Right lobe of liver (tissue), 4 donors: ENCODE results near the gene TCF15.

Experiments
- CTCF ChIP-seq, 4 donors: fragments of 200-600 bp in 3 of 4; fragments of 450-650 bp in 1 of 4; IDR thresholded peaks; one replicate each; pipeline versions ENCODE4 v1.5.1 to v1.8.0; 2016 to 2022; ENCODE audit warnings: antibody characterized with exemption in 4 of 4, mild to moderate bottlenecking in 2 of 4
- POLR2A ChIP-seq: fragments of 450-650 bp; IDR thresholded peaks from one replicate; pipeline ENCODE4 v1.6.1; 2017; ENCODE audit warnings: antibody characterized with exemption, mild to moderate bottlenecking
- donor health status: DM: no; HTN: no; CAD: no.
- donor health status: DM: no; HTN: no; CAD: no.
- donor health status: DM: no; HTN: yes; CAD: no.

GRCh38 chr20:637559-637958, 27.4 kb upstream of the TCF15 start:
- TF ChIP-seq POLR2A (no peak), CTCF (IDR thresholded peaks at IDR 0.05) (no peak)
